ENCODE measurements around the gene MRI1.

MRI1 gene

DNA sequence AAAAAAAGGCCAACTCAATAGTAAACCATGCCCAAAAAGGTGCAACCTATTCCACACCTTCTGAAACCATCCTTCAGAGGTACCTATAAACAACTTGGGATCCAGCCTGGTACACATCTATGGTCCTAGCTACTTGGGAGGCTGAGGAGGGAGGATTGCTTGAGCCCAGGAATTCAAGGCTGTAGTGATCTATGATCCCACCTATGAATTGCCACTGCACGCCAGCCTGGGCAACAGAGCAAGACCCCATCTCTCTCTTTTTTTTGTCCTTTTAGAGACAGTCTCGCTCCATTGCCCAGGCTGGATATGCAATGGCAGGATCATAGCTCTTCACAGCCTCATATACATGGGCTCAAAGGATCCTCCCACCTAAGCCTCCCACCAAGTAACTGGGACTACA lies 57.0 kb downstream of the MRI1 start:
- DNase-seq (ENCODE audit: extremely low read depth in 1 of 2, low read depth in 1 of 2): no peak

DNA sequence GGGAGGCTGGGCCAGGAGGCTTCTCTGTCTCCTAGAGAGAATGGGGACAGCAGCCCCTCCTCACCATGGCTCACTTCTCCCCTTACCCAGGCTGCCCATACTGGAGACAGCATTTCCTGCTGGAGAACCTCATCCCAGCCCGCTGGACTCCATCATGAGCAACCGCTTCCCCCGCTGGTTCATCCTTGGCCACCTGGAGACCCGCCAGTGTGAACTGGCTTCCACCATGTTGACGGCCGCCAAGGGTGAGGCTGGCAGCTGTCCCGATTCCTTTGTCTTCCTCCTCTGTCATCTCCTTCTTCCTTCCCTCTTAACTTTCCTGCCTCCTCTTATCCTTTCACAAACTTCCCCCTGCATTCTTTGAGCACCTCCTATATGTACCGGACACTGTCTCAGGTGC lies 58.9 kb downstream of the MRI1 start:
- no peak for DNase-seq (ENCODE audit: extremely low read depth in 1 of 2, low read depth in 1 of 2)

Data from stimulated activated CD8-positive, alpha-beta memory T cell treated with anti-CD3 and anti-CD28 coated beads, Interleukin-7, amount 100 ng/mL, for 48 hours (primary cell).